Keratinocyte (primary cell): ENCODE measurements around the gene ATRAID. TPM values are rescaled to one million over a fixed set of nuclear protein-coding genes. Genes with fewer than 3 reads are reported as not detected.

Experiments
- DNase-seq: peaks from one replicate; pipeline ENCODE4 v3.0.0-alpha.2; 2011; ENCODE audit warnings: low read depth, missing footprints, low spot score
- FAIRE-seq: peaks from 2 replicates; lab custom pipeline; 2011; peaks lifted over from hg19 to GRCh38; lab: Jason Lieb, UNC
- H2AFZ ChIP-seq: 2 replicates; pipeline ENCODE4 v1.6.0; 2012; ENCODE audit warnings: low read length, control low read depth, inconsistent platforms; ENCODE audit not compliant: control insufficient read depth
- H3K27ac ChIP-seq: 2 replicates; pipeline ENCODE4 v1.5.1; 2011; ENCODE audit warnings: low read length; ENCODE audit not compliant: control insufficient read depth, insufficient read depth
- H3K27me3 ChIP-seq: 3 replicates; pipeline ENCODE4 v1.6.0; 2011; ENCODE audit warnings: low read length; ENCODE audit not compliant: control insufficient read depth, insufficient read depth; ENCODE audit errors: extremely low read depth
- H3K36me3 ChIP-seq, 2 experiments: 2 replicates in 1 of 2; 3 replicates in 1 of 2; pipeline ENCODE4 v1.5.1; 2011; ENCODE audit warnings: low read length in 2 of 2, mild to moderate bottlenecking in 1 of 2; ENCODE audit not compliant: control insufficient read depth in 2 of 2, insufficient read depth in 2 of 2; ENCODE audit errors: extremely low read depth in 1 of 2
- H3K4me1 ChIP-seq: 3 replicates; pipeline ENCODE4 v1.5.1; 2011; ENCODE audit warnings: low read length; ENCODE audit not compliant: control insufficient read depth, insufficient read depth; ENCODE audit errors: extremely low read depth
- H3K4me2 ChIP-seq: 3 replicates; pipeline ENCODE4 v1.6.0; 2011; ENCODE audit warnings: low read depth, low read length; ENCODE audit not compliant: control insufficient read depth, insufficient read depth; ENCODE audit errors: extremely low read depth
- H3K4me3 ChIP-seq, 3 experiments: fragments of 200-600 bp in 1 of 3; sonication (generic) in 1 of 3; 2 replicates in 2 of 3; 3 replicates in 1 of 3; pipeline ENCODE4 v1.5.1; 2011 to 2016; ENCODE audit warnings: low read length in 3 of 3, mild to moderate bottlenecking in 3 of 3, control low read depth in 2 of 3, inconsistent platforms in 1 of 3, low read depth in 1 of 3, mixed read lengths in 1 of 3, mixed run types in 1 of 3, moderate library complexity in 1 of 3; ENCODE audit not compliant: control insufficient read depth in 2 of 3, insufficient read depth in 2 of 3; ENCODE audit errors: extremely low read depth in 1 of 3
- H3K79me2 ChIP-seq: 2 replicates; pipeline ENCODE4 v1.6.0; 2012; ENCODE audit warnings: low read length; ENCODE audit not compliant: control insufficient read depth, insufficient read depth
- H3K9ac ChIP-seq: 3 replicates; pipeline ENCODE4 v1.6.0; 2011; ENCODE audit warnings: low read length; ENCODE audit not compliant: control insufficient read depth, insufficient read depth; ENCODE audit errors: extremely low read depth
- H3K9me1 ChIP-seq: 3 replicates; pipeline ENCODE4 v1.6.0; 2011; ENCODE audit warnings: low read length; ENCODE audit not compliant: control insufficient read depth, insufficient read depth; ENCODE audit errors: extremely low read depth
- H3K9me3 ChIP-seq: 2 replicates; pipeline ENCODE4 v1.5.1; 2012; ENCODE audit warnings: low read depth, low read length; ENCODE audit not compliant: control insufficient read depth
- H4K20me1 ChIP-seq: 3 replicates; pipeline ENCODE4 v1.6.0; 2011; ENCODE audit warnings: low read length; ENCODE audit not compliant: control insufficient read depth, insufficient read depth; ENCODE audit errors: extremely low read depth
- CTCF ChIP-seq, 3 experiments: IDR thresholded peaks in 1 of 3; conservative IDR thresholded peaks in 1 of 3; optimal IDR thresholded peaks in 1 of 3; 2 replicates in 2 of 3; 3 replicates in 1 of 3; pipeline versions ENCODE3 to v1.5.1; 2011; ENCODE audit warnings: low read length in 3 of 3, mild to moderate bottlenecking in 3 of 3, moderate library complexity in 2 of 3, control low read depth in 1 of 3, inconsistent platforms in 1 of 3; ENCODE audit not compliant: insufficient read depth in 2 of 3; ENCODE audit errors: extremely low read depth in 1 of 3
- EZH2 ChIP-seq: IDR thresholded peaks from one replicate; pipeline ENCODE4 v1.6.1; 2012; ENCODE audit warnings: inconsistent platforms, mild to moderate bottlenecking, low read length, moderate library complexity
- dilution Hi-C: fragments of 300-500 bp; cut with MboI; formaldehyde crosslinking; loops from one replicate; pipeline ENCODE4 v1.7.0; 2020; ENCODE audit warnings: low sequenced_read_pairs; ENCODE audit not compliant: extremely low pct_ligation_motif_present
- polyA plus RNA-seq, 5 experiments: library from polyadenylated mRNA; depleted of rRNA in 3 of 5; stranded (reverse) in 3 of 5; stranded (forward) in 1 of 5; unstranded in 1 of 5; fragments of >200 nt; gene quantifications; 1 replicate in 1 of 5; 2 replicates in 3 of 5; 3 replicates in 1 of 5; pipeline versions ENCODE4 v1.2.1 to v1.2.3, GENCODE V29; 2011 to 2012; ENCODE audit warnings: missing spikeins in 2 of 5, low read depth in 1 of 5, low replicate concordance in 1 of 5

ATRAID gene
- polyA plus RNA-seq, 1 donor (not counting 4 experiments of a cell fraction or from before 2014, with no cell fraction given), result 154 TPM

DNA sequence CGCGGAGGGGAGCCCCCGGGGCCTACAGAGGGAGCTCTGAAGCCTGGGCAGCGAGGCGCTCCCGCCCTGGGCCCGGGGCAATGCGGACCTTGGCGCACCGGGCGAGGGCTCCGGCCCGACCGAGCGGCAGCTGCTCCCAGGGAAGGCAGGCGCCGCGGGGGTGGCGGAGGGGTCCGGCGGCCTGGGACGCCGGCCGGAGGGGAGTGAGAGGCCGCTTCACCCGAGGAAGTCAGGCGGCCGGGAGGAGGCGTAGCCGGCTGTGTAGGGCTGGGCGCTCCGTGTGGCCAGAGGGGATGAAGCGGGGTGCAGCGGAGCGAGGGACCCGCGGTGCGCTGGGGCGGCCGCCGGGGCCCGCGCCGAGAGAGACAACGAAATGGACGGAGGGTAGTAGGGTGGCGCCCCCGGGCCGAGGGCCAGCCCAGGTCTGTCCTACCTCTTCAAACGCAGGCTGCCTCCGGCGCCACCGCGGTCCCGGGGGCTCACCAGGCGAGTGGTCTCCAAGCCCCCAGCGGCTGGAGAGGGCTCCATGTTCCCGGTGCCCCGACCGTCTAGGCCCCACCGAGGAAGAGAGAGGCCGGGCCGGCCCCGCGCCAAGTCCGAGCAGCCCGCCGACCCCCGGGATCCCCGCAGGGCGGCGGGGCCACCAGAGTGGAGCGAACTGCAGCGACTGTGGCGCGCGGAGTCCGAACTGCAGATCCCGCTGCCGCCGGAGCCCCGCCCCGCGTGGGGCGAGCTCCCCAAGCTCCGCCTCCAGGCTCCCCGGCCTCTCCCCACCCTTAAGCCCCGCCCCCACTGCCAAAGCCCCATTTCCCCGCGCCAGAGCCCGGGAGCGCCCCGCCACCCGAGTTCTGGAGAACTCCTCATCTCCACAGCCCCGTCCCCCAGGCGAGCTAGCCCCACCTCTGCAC is 50.8 kb downstream of the ATRAID start, which contains the start of gene SLC30A3:
Gene SLC30A3, minus strand, starts transcription at position 669 of the 908 bp plus-strand sequence. Its CDS starts 141 bp downstream, at position 528.
- no peak for DNase-seq

GRCh38 chr2:27263287-27264252 is 51.7 kb downstream of the ATRAID start:
- H3K4me3 ChIP-seq, result peak overlapping the region; percentile 27 to 44 (median 42)
- no peak for FAIRE-seq

More for the DNA sequence above, 50.8 kb downstream of the ATRAID start, which contains the start of gene SLC30A3:
- dilution Hi-C loops, result no loop called here
- H3K9me3 ChIP-seq, result no peaks in the 10 kb centered on the region
- H2AFZ ChIP-seq, result peak within 1 kb of the TSS; percentile 26
- H3K36me3 ChIP-seq, result no peaks in the 10 kb centered on the region
- H3K9me1 ChIP-seq, result no peaks in the 10 kb centered on the region
- no peak for FAIRE-seq
- TF ChIP-seq CTCF (optimal IDR thresholded peaks at IDR 0.05 in 1 of 3, IDR thresholded peaks at IDR 0.05 in 1 of 3, conservative IDR thresholded peaks at IDR 0.05 in 1 of 3; ENCODE audit: extremely low read depth in 1 of 3, insufficient read depth in 2 of 3, low read length in 3 of 3) (no peak), EZH2 (peak; percentile 92)
- peaks cover 2% of the 10 kb centered on the region for H4K20me1 ChIP-seq
- no peak within 1 kb of the TSS for H3K27ac ChIP-seq
- H3K4me3 ChIP-seq, result peak within 1 kb of the TSS; percentile 27 to 54 (median 42)
- no peak within 1 kb of the TSS for H3K9ac ChIP-seq
- H3K4me1 ChIP-seq, result peaks cover 14% of the 10 kb centered on the region
- H3K79me2 ChIP-seq, result no peaks in the 10 kb centered on the region
- H3K4me2 ChIP-seq, result peak within 1 kb of the TSS; percentile 71
- peaks cover 77% of the 10 kb centered on the region for H3K27me3 ChIP-seq

More at GRCh38 chr2:27263287-27264252, 51.7 kb downstream of the ATRAID start:
- Histone ChIP-seq H3K9me1 (no peaks in the 10 kb centered on the region), H3K79me2 (no peaks in the 10 kb centered on the region), H3K27ac (no peak overlapping the region), H3K9me3 (no peaks in the 10 kb centered on the region), H3K4me1 (peaks cover 14% of the 10 kb centered on the region), H4K20me1 (peaks cover 2% of the 10 kb centered on the region), H3K9ac (no peak overlapping the region), H3K27me3 (peaks cover 72% of the 10 kb centered on the region), H2AFZ (no peak overlapping the region), H3K4me2 (peak overlapping the region; percentile 71), H3K36me3 (no peaks in the 10 kb centered on the region)
- TF ChIP-seq CTCF (optimal IDR thresholded peaks at IDR 0.05 in 1 of 3, IDR thresholded peaks at IDR 0.05 in 1 of 3, conservative IDR thresholded peaks at IDR 0.05 in 1 of 3; ENCODE audit: extremely low read depth in 1 of 3, insufficient read depth in 2 of 3, low read length in 3 of 3) (no peak), EZH2 (peak; percentile 98)
- no peak for DNase-seq
- dilution Hi-C loops, result no loop called here
